Fibroblast of lung (primary cell): ENCODE data around the gene PDE8B.

Experiments
- EZH2 ChIP-seq: IDR thresholded peaks from 2 replicates; pipeline ENCODE4 v1.5.1; 2012; ENCODE audit warnings: low read length, control low read depth, mild to moderate bottlenecking; ENCODE audit errors: missing control alignments
- TF ChIP-seq, protein P1 (sequence below), 2 donors: IDR thresholded peaks in 1 of 2; conservative IDR thresholded peaks in 1 of 2; 1 replicate in 1 of 2; 2 replicates in 1 of 2; pipeline ENCODE4 v1.5.1; 2011 to 2012; ENCODE audit warnings: low read length in 2 of 2, control low read depth in 1 of 2, inconsistent platforms in 1 of 2, low read depth in 1 of 2, mild to moderate bottlenecking in 1 of 2

DNA sequence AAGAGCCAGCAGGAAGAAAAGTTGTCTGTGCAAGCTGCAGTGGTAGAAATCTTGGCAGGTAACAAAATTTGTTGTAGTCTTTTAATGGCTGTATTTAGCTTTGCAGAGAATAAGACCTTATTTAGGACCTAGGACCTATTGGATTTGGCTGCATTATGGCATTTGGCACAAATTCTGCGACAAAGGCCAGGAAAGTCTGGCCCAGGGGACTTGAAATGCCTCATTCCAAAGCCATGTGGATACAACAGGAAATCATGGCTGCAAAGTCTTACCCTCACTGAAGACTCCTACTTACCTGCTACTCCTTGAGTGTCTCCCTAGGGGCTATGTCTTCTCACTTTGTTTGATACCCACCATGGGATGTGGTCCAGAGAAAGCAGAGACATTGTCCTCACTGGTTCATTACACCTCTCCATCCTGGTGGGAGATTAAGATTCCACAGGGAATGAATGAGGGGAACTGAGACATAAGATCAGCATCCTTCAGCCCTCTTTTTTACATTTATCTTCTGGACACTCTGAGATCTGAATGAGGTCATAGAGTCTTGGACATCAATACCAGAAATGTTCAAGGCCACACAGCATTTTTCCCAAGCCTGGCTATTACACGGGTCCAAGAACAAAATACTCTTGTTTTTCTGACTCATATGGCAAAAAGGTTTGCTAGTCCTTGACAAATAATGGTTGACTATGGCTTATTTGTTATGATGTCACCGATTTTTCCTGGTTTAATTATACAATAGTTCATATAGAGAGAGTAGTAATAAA lies 119.4 kb downstream of the PDE8B start:
- TF ChIP-seq, protein P1, sequence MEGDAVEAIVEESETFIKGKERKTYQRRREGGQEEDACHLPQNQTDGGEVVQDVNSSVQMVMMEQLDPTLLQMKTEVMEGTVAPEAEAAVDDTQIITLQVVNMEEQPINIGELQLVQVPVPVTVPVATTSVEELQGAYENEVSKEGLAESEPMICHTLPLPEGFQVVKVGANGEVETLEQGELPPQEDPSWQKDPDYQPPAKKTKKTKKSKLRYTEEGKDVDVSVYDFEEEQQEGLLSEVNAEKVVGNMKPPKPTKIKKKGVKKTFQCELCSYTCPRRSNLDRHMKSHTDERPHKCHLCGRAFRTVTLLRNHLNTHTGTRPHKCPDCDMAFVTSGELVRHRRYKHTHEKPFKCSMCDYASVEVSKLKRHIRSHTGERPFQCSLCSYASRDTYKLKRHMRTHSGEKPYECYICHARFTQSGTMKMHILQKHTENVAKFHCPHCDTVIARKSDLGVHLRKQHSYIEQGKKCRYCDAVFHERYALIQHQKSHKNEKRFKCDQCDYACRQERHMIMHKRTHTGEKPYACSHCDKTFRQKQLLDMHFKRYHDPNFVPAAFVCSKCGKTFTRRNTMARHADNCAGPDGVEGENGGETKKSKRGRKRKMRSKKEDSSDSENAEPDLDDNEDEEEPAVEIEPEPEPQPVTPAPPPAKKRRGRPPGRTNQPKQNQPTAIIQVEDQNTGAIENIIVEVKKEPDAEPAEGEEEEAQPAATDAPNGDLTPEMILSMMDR (conservative IDR thresholded peaks at IDR 0.05 in 1 of 2, IDR thresholded peaks at IDR 0.05 in 1 of 2; ENCODE audit: low read depth in 1 of 2, low read length in 2 of 2) = no peak
- no peak for TF ChIP-seq EZH2
